GM18909 (cell line): ENCODE measurements around the gene PCDHGA7.
A peak's percentile ranks its signal among the peaks of the same experiment; 100 is the strongest.
"Not testable (repeated sequence)": the region's sequence is repeated elsewhere in the genome, so short reads cannot be mapped to it uniquely, and the experiment has no call there.

Experiments
- ATAC-seq: cut with Tn5 transposase; IDR thresholded peaks from one replicate; pipeline ENCODE4 v1.9.1; 2021; ENCODE audit warnings: mild to moderate bottlenecking; ENCODE audit not compliant: unreplicated experiment, poor library complexity

Gene PCDHGA7

GRCh38 chr5:141382469-141383294 lies at the start of gene PCDHGA7:
PCDHGA7 (plus strand) TSS chr5:141382742; CDS start chr5:141382900, 158 bp downstream.
- ATAC-seq = no peak

GRCh38 chr5:141338538-141339306 lies 43.8 kb upstream of the PCDHGA7 start, which contains the start of gene PCDHGA2:
PCDHGA2 (plus strand) TSS chr5:141338760.
- no peak for ATAC-seq

DNA sequence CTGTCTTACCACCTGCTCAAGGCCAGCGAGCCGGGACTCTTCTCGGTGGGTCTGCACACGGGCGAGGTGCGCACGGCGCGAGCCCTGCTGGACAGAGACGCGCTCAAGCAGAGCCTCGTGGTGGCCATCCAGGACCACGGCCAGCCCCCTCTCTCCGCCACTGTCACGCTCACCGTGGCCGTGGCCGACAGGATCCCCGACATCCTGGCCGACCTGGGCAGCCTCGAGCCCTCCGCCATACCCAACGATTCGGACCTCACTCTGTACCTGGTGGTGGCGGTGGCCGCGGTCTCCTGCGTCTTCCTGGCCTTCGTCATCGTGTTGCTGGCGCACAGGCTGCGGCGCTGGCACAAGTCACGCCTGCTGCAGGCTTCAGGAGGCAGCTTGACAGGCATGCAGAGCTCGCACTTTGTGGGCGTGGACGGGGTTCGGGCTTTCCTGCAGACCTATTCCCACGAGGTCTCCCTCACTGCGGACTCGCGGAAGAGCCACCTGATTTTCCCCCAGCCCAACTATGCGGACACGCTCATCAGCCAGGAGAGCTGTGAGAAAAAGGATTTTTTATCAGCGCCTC lies 41.7 kb upstream of the PCDHGA7 start:
- ATAC-seq = not testable (repeated sequence)

GRCh38 chr5:141342773-141343172 lies 39.8 kb upstream of the PCDHGA7 start:
- no peak for ATAC-seq

DNA sequence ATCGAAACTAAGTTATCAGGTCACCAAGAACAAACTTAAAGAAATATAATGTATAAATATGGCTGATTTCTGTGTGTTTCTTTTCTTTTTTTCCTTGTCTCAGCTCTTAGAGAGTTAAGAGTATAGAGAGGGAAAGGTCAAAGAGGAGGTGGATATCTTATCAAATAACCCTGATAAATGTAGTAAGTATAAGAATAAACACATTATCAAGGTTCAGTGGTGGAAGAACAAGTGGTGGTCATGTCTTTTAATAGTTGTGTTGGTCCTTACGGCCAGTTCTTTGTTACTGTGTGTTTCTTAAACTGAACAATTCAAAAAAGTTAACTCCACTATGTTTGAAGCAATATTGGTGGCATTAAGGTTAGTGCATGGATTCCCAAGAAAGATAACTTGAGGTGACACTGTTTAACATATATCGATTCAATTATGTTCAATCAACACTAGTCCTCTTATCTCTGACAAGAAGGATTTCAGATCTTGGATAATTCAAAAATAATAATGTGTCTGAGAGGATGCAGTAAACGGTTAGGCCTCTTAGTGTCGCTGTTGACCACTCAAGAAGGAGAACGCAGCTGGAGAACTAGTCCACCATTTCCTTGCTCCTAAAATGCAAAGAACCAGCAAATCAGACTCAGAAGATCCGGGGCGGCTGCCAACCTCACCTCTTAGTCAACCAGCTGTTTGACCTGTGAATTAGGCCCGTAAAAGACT lies 39.1 kb upstream of the PCDHGA7 start, which contains the start of gene PCDHGA3:
PCDHGA3 (plus strand) TSS at position 588 of the 711 bp plus-strand sequence. CDS start 205 bp downstream, outside the sequence.
- no peak for ATAC-seq

GRCh38 chr5:141343953-141344463 lies 38.5 kb upstream of the PCDHGA7 start:
- no peak for ATAC-seq

- no peak for ATAC-seq
Measured at GRCh38 chr5:141345327-141345726, 37.2 kb upstream of the PCDHGA7 start.

DNA sequence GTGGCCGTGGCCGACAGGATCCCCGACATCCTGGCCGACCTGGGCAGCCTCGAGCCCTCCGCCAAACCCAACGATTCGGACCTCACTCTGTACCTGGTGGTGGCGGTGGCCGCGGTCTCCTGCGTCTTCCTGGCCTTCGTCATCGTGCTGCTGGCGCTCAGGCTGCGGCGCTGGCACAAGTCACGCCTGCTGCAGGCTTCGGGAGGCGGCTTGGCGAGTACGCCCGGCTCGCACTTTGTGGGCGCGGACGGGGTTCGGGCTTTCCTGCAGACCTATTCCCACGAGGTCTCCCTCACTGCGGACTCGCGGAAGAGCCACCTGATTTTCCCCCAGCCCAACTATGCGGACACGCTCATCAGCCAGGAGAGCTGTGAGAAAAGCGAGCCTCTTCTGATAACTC lies 36.5 kb upstream of the PCDHGA7 start:
- not testable (repeated sequence) for ATAC-seq

DNA sequence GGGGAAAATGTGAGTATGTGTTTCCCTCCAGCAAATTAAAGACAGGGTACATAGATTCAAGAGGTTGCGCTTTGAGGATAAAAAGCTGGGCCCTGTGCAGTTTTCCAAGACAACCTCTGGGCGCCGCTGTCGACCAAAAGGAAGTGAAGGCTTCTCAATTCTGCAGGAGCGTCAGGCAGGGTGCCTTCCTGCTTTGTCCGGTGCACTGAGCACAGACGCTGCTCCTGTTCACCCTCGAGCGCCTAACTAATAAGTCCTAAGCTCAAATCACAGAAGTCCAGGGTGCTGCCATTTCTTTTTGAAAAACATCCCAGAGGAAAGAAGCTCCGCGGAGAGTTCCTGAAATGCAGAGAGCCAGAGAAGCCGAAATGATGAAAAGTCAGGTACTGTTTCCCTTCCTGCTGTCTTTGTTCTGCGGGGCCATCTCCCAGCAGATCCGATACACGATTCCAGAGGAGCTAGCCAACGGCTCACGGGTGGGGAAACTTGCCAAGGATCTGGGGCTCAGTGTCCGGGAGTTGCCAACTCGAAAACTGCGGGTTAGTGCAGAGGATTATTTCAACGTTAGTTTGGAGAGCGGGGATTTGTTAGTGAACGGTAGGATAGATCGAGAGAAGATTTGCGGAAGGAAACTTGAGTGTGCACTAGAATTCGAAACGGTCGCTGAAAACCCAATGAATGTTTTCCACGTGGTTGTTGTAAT lies 32.5 kb upstream of the PCDHGA7 start, which contains the start of gene PCDHGB1:
PCDHGB1 (plus strand) TSS at position 183 of the 703 bp plus-strand sequence; CDS start at position 345, 162 bp downstream.
- peak; percentile 54 for ATAC-seq

GRCh38 chr5:141351591-141351990 lies 31.0 kb upstream of the PCDHGA7 start:
- no peak for ATAC-seq

DNA sequence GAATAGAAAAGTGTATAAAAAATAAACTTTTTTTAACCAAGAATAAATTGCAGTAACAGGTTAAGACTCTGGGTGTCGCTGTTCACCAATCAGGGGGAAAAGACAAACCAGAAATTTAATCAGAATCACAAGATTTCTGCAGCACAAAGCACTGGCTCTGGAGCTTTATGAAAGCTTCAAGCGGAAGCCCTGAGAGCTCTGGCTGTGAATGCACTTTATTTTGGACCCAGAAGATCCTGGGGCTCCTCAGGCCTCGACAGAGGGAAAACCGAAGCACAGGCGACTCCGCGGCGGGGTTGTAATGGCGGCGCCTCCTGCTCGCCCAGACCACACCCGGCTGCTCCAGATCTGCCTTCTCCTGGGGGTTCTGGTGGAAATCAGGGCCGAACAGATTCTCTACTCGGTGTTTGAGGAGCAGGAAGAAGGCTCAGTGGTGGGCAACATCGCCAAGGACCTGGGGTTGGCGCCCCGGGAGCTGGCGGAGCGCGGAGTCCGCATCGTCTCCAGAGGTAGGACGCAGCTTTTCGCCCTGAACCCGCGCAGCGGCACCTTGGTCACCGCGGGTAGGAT lies 27.6 kb upstream of the PCDHGA7 start, which contains the start of gene PCDHGA4:
PCDHGA4 (plus strand) TSS at position 122 of the 570 bp plus-strand sequence; CDS start at position 209, 87 bp downstream.
- ATAC-seq = no peak

- ATAC-seq = no peak
Measured at GRCh38 chr5:141355641-141356040, 26.9 kb upstream of the PCDHGA7 start.

GRCh38 chr5:141356133-141356532 lies 26.4 kb upstream of the PCDHGA7 start:
- no peak for ATAC-seq

DNA sequence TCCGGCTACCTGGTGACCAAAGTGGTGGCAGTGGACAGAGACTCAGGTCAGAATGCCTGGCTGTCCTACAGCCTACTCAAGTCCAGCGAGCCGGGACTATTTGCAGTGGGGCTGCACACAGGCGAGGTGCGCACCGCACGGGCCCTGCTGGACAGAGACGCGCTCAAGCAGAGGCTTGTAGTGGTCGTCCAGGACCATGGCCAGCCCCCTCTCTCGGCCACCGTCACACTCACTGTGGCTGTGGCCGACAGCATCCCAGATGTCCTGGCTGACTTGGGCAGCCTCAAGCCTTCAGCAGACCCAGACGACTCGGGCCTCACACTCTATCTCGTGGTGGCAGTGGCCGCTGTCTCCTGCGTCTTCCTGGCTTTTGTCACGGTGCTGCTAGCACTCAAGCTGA lies 25.6 kb upstream of the PCDHGA7 start:
- no peak for ATAC-seq

GRCh38 chr5:141359790-141360426 lies 22.6 kb upstream of the PCDHGA7 start, which contains the start of gene PCDHGB2:
PCDHGB2 (plus strand) TSS chr5:141359994; CDS start chr5:141360136, 142 bp downstream.
- ATAC-seq = peak; percentile 72

DNA sequence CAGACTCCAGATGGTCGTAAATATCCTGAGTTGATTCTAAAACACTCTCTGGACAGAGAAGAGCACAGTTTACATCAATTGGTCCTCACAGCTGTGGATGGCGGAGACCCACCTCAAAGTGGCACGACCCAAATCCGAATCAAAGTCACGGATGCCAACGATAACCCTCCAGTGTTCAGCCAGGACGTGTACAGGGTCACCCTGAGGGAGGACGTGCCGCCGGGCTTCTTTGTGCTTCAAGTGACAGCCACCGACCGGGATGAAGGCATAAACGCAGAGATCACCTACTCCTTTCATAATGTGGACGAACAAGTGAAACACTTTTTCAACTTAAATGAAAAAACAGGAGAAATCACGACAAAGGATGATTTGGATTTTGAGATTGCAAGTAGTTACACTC lies 21.9 kb upstream of the PCDHGA7 start:
- no peak for ATAC-seq

DNA sequence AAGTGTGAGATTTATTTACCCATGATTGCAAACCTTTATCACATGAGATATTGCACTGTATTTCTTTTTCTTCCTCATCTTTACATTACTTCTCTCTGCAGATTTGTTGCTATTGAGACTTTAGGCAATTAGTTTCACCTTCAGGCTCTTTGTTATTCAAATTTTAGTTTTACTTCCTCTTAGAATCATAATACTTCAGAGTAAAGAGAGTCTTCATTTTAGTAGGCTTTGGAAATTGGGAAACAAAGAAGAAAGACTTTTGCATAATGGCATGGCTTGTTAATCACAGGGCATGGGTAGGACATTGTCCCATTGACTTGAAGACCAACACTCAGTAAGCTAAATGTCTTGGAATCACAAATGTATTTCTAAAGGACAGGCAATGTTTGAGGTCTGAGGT lies 19.8 kb upstream of the PCDHGA7 start:
- no peak for ATAC-seq

- ATAC-seq = no peak
Measured at GRCh38 chr5:141363952-141364660, 18.4 kb upstream of the PCDHGA7 start, which contains the start of gene PCDHGA5. PCDHGA5 (plus strand) TSS chr5:141364162; CDS start chr5:141364331, 169 bp downstream.
